T47D (cell line): ENCODE results near the gene ASF1B.
A peak's percentile ranks its signal among the peaks of the same experiment; 100 is the strongest.
"Not testable (repeated sequence)": the region's sequence is repeated elsewhere in the genome, so short reads cannot be mapped to it uniquely, and the experiment has no call there.

Experiments
- DNase-seq, 2 experiments: peaks; one replicate each; pipeline versions ENCODE4 v3.0.0 to v3.0.0-alpha.2; 2011 to 2012; ENCODE audit warnings: low read depth in 1 of 2, low spot score in 1 of 2
- JUND ChIP-seq: IDR thresholded peaks from 2 replicates; pipeline ENCODE4 v1.6.1; 2012; ENCODE audit warnings: low read depth
- in situ Hi-C: cut with HindIII; loops from 2 replicates; pipeline ENCODE4 v1.10.0; 2016; ENCODE audit warnings: low sequenced_read_pairs, low pct_unique_long_range_greater_than_20kb

ASF1B gene

GRCh38 chr19:14155371-14155770 is 19.0 kb upstream of the ASF1B start:
- no peak for DNase-seq
- no peak for TF ChIP-seq JUND
- in situ Hi-C loops, result no loop called here

GRCh38 chr19:14152713-14153112 is 16.3 kb upstream of the ASF1B start:
- in situ Hi-C loops, result no loop called here
- no peak for TF ChIP-seq JUND
- DNase-seq, result no peak

GRCh38 chr19:14150770-14151661 is 14.6 kb upstream of the ASF1B start:
- TF ChIP-seq JUND, result no peak
- in situ Hi-C loops, result no loop called here
- no peak for DNase-seq

- no peak for TF ChIP-seq JUND
- in situ Hi-C loops, result no loop called here
Observed at GRCh38 chr19:14150041-14150769, 13.8 kb upstream of the ASF1B start.

GRCh38 chr19:14149509-14149994 is 13.2 kb upstream of the ASF1B start:
- in situ Hi-C loops, result no loop called here
- TF ChIP-seq JUND, result no peak
- no peak for DNase-seq

More at GRCh38 chr19:14150041-14150769, 13.8 kb upstream of the ASF1B start:
- DNase-seq, result no peak

GRCh38 chr19:14148751-14149410 is 12.5 kb upstream of the ASF1B start:
- no peak for DNase-seq
- TF ChIP-seq JUND, result no peak
- in situ Hi-C loops, result no loop called here

GRCh38 chr19:14147797-14148605 is 11.6 kb upstream of the ASF1B start:
- no peak for TF ChIP-seq JUND
- DNase-seq, result peak; percentile 44 to 73
- in situ Hi-C loops, result no loop called here

GRCh38 chr19:14146789-14147216 is 10.4 kb upstream of the ASF1B start:
- in situ Hi-C loops, result no loop called here
- TF ChIP-seq JUND, result no peak
- DNase-seq, result peak in 1 of 2 experiments; percentile 63

GRCh38 chr19:14146169-14146568 is 9.8 kb upstream of the ASF1B start:
- DNase-seq, in situ Hi-C loops: not testable (repeated sequence)

GRCh38 chr19:14145381-14145780 is 9.0 kb upstream of the ASF1B start:
- in situ Hi-C loops, result no loop called here
- no peak for DNase-seq
- no peak for TF ChIP-seq JUND

- no peak for DNase-seq
- TF ChIP-seq JUND, result no peak
- in situ Hi-C loops, result no loop called here
Observed at GRCh38 chr19:14142262-14143190, 6.1 kb upstream of the ASF1B start.
